Stimulated activated naive CD8-positive, alpha-beta T cell treated with anti-CD3 and anti-CD28 coated beads, Interleukin-15, amount 100 ng/mL, for 72 hours (primary cell): ENCODE measurements around the gene APOLD1.
"Not testable (repeated sequence)": the region's sequence is repeated elsewhere in the genome, so short reads cannot be mapped to it uniquely, and the experiment has no call there.

Experiments used
- ATAC-seq: fragments of 150-1000 bp; cut with Tn5 transposase; 2 replicates; pipeline ENCODE4 v1.10.0; 2021; ENCODE audit warnings: mild to moderate bottlenecking, moderate library complexity
- DNase-seq, 2 donors: peaks; one replicate each; pipeline ENCODE4 v3.0.0; 2021 to 2022
- H3K27ac Mint-ChIP-seq, 2 donors: one replicate each; pipeline ENCODE4 v1.8.0; 2022; ENCODE audit warnings: mild to moderate bottlenecking in 2 of 2, mixed read lengths in 2 of 2, moderate library complexity in 2 of 2
- H3K27me3 Mint-ChIP-seq: one replicate; pipeline ENCODE4 v1.8.0; 2022; ENCODE audit warnings: mixed read lengths
- H3K4me1 Mint-ChIP-seq: one replicate; pipeline ENCODE4 v1.8.0; 2022; ENCODE audit warnings: mild to moderate bottlenecking, mixed read lengths
- H3K4me3 Mint-ChIP-seq, 2 donors: one replicate each; pipeline ENCODE4 v1.8.0; 2022; ENCODE audit warnings: mild to moderate bottlenecking in 2 of 2, mixed read lengths in 2 of 2, moderate library complexity in 1 of 2
- H3K9me3 Mint-ChIP-seq, 2 donors: one replicate each; pipeline ENCODE4 v1.8.0; 2022; ENCODE audit warnings: mixed read lengths in 2 of 2

APOLD1 gene

DNA sequence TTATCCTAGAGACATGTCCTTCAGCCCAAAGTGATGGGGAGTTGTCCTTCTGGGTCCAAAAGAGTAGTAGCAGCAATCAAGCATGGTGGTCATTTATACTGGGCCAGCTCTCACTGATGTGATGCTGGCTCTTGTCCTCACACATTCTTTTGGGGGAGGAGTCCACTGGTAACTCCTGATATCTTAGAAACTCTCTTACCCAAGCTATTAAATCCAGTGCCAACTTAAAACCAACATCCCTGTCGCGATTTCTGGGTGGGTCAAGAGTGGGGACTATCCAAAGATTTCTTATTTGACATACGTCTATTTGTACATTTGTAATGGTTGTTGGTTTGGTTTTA lies 52.3 kb downstream of the APOLD1 start:
- Mint-ChIP-seq H3K27me3 (no peaks in the 10 kb centered on the region), H3K27ac (peak overlapping the region in 1 of 2 donors; percentile 61), H3K4me1 (peaks cover 32% of the 10 kb centered on the region)

DNA sequence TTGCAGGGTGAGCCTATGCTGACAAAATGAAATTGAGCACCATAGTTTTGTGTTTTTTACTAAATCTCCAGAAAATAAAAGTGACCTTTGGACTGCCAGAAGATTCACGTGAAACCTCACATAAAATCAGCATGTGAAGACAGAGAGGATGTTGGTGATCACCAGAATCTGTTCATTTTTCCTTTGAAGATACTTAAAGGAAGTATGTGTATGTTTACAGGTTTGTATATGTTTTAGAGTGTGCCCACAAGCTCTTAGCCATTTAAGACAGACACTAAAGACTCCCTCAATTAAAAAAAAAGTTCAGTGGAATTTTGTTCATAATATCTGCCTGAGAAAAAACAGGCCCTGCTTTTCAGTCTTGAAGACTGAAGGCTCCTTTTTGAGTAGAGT lies 53.5 kb downstream of the APOLD1 start:
- no peaks in the 10 kb centered on the region for H3K27me3 Mint-ChIP-seq
- ATAC-seq = no peak
- no peak for DNase-seq
- peak overlapping the region in 1 of 2 donors; percentile 75 for H3K27ac Mint-ChIP-seq
- no peaks in the 10 kb centered on the region for H3K9me3 Mint-ChIP-seq
- no peak overlapping the region for H3K4me3 Mint-ChIP-seq
- peaks cover 23% of the 10 kb centered on the region for H3K4me1 Mint-ChIP-seq

More for the DNA sequence above, 52.3 kb downstream of the APOLD1 start:
- H3K4me3 Mint-ChIP-seq = no peak overlapping the region
- ATAC-seq = no peak
- no peaks in the 10 kb centered on the region for H3K9me3 Mint-ChIP-seq
- no peak for DNase-seq

DNA sequence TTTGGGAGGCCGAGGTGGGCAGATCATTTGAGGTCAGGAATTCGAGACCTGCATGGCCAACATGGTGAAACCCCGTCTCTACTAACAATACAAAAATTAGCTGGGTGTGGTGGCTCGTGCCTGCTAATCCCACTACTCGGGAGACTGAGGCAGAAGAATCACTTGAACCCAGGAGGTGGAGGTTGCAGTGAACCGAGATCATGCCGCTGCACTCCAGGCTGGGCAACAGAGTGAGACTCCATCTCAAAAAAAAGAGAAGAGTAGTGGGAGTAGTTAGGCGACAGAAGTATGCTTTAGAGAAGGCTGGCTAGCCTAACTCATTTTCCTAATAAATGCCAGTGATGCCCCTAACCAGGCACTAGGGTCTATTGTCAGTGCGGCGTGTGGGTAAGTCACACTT lies 54.0 kb downstream of the APOLD1 start:
- not testable (repeated sequence) for H3K4me3 Mint-ChIP-seq, H3K27ac Mint-ChIP-seq, H3K27me3 Mint-ChIP-seq, DNase-seq, H3K9me3 Mint-ChIP-seq, ATAC-seq
- H3K4me1 Mint-ChIP-seq = peaks cover 23% of the 10 kb centered on the region

DNA sequence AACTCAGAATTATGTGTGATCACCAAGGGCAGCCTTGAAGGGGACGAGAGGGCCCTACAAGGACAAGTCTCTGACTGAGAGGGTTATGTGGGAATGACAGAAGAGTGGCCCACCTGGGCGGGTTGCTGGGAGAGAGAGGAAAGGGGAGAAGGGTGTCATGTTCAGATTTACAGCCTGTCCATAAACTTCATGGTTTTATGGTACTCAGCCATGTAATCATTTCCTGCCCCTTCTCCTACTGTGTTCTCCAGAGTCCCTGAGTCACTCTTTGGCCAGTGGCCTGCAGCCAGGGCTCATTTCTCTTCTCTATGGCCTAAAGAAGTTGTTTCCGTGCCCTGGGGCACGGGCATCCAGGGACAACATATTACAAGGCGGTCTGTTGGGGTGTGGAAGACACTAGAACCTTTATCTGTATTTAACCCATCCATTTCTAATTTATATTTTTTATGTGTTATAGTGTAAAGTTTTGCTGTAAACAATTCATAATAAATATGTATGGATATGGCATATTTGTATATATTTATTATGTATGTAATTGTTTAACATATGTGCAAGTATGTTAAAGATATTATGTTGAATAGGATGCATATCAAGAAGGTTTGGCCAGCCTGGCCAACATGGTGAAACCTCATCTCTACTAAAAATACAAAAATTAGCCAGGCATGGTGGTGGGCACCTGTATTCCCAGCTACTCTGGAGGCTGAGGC lies 54.6 kb downstream of the APOLD1 start:
- no peak for DNase-seq
- no peak overlapping the region for H3K4me3 Mint-ChIP-seq
- ATAC-seq = no peak
- no peaks in the 10 kb centered on the region for H3K9me3 Mint-ChIP-seq
- no peaks in the 10 kb centered on the region for H3K27me3 Mint-ChIP-seq
- peaks cover 23% of the 10 kb centered on the region for H3K4me1 Mint-ChIP-seq
- no peak overlapping the region for H3K27ac Mint-ChIP-seq

DNA sequence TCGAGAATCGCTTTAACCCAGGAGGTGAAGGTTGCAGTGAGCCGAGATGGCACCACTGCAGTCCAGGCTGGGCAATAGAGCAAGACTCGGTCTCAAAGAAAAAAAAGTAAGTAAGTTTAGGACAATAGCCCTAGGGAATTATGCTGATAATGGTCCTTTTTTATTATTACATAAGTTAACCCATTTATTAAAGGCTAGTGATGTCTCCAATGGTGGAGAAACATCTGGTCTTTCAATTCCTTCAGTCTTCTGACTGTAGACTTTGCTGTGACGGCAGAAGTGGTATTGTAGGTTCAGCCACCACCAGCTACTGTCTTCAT lies 55.1 kb downstream of the APOLD1 start:
- Mint-ChIP-seq H3K27me3 (no peaks in the 10 kb centered on the region), H3K4me3 (no peak overlapping the region), H3K4me1 (peaks cover 27% of the 10 kb centered on the region), H3K27ac (no peak overlapping the region), H3K9me3 (no peaks in the 10 kb centered on the region)
- ATAC-seq (no peak), DNase-seq (no peak)
